BE2C (cell line): ENCODE measurements around the gene COL5A1.
A peak's percentile ranks its signal among the peaks of the same experiment; 100 is the strongest.

Experiments used
- DNase-seq: peaks from one replicate; pipeline ENCODE4 v3.0.0-alpha.2; 2020
- H3K27me3 ChIP-seq: fragments of 250-450 bp; sonication (Bioruptor Pico); 2 replicates; pipeline ENCODE4 v1.5.1; 2020; ENCODE audit warnings: mild to moderate bottlenecking
- H3K36me3 ChIP-seq: fragments of 250-450 bp; sonication (Bioruptor Pico); 2 replicates; pipeline ENCODE4 v1.5.1; 2020; ENCODE audit warnings: mild to moderate bottlenecking
- H3K4me1 ChIP-seq: fragments of 250-450 bp; sonication (Bioruptor Pico); 2 replicates; pipeline ENCODE4 v1.5.1; 2020
- H3K4me3 ChIP-seq: 2 replicates; pipeline ENCODE4 v1.5.1; 2011; ENCODE audit warnings: low read depth, low read length
- H3K9me3 ChIP-seq: fragments of 250-450 bp; sonication (Bioruptor Pico); 2 replicates; pipeline ENCODE4 v1.5.1; 2020
- TF ChIP-seq, protein P1 (sequence below): IDR thresholded peaks from 2 replicates; pipeline ENCODE4 v1.5.1; 2012; ENCODE audit warnings: mild to moderate bottlenecking, low read depth, low read length

Gene COL5A1

DNA sequence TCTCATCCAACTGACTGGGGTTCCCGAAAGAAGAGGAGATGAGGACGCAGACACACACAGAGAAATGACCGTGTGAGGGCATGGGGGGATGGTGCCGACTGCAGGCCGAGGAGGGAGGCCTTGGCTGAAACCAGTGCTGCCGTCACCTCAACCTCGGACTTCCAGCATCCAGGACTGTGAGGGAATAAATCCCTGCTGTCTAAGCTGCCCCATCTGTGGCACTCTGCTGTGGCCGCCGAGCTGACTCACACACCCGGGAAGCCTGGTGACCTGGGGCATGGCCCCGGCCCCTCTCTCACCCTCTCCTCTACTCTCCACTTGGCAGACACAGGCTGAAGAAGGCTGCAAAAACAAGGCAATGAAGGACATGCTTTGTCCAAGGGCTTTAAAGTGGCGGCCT, 4.4 kb upstream of the COL5A1 start:
- Histone ChIP-seq H3K4me3 (no peak overlapping the region), H3K36me3 (no peaks in the 10 kb centered on the region), H3K4me1 (0 out of 2 replicates have a peak, but pooled peaks cover 2% of the 10 kb centered on the region), H3K9me3 (no peaks in the 10 kb centered on the region), H3K27me3 (peaks cover 3% of the 10 kb centered on the region; the same call in 1 of the 2 replicates)
- peak; percentile 6 for DNase-seq
- TF ChIP-seq, protein P1, sequence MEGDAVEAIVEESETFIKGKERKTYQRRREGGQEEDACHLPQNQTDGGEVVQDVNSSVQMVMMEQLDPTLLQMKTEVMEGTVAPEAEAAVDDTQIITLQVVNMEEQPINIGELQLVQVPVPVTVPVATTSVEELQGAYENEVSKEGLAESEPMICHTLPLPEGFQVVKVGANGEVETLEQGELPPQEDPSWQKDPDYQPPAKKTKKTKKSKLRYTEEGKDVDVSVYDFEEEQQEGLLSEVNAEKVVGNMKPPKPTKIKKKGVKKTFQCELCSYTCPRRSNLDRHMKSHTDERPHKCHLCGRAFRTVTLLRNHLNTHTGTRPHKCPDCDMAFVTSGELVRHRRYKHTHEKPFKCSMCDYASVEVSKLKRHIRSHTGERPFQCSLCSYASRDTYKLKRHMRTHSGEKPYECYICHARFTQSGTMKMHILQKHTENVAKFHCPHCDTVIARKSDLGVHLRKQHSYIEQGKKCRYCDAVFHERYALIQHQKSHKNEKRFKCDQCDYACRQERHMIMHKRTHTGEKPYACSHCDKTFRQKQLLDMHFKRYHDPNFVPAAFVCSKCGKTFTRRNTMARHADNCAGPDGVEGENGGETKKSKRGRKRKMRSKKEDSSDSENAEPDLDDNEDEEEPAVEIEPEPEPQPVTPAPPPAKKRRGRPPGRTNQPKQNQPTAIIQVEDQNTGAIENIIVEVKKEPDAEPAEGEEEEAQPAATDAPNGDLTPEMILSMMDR, result no peak

DNA sequence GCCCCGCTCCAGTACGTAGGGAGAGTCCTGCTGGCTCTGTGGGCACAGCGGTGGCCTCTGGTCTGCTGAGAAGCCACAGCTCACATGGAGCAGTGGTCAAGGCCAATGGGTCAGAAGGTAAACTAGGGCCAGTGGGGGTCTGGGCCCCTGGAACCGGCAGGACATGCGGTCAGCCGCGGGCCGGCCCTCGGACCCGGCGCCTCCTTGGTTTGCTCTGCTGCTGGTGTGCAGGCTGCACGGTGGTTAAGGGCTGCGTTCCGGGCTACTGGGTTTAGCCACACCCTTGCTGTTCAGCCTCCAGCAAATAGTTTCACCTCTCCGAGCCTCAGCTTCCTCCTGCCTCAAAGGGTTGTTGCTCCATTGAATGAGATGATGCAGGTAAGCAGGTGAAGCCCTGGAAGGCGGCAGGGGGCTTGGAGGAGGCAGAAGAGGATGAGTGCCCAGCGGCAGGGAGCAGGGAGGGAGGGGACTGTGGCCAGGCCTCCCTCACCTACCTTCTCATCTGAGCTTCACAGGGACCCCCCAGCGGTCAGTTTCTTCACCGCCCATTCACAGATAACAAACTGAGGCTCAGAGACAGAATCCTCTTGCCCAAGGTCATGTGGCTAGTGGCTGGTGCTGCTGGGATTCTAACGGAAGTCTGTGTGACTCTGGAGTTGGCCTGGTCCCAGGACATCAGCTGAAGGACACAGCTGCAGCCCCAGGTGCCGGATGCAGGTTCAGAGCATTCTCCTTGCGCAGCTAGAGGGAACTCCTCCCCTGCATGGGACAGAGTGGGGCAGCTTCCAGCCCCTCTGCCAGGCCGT, 3.7 kb upstream of the COL5A1 start:
- peak; percentile 57 for DNase-seq
- TF ChIP-seq, protein P1, result no peak
- Histone ChIP-seq H3K4me3 (no peak overlapping the region), H3K36me3 (no peaks in the 10 kb centered on the region), H3K4me1 (peaks cover 6% of the 10 kb centered on the region; the same call in 1 of the 2 replicates), H3K27me3 (peaks cover 3% of the 10 kb centered on the region; the same call in 1 of the 2 replicates), H3K9me3 (no peaks in the 10 kb centered on the region)

DNA sequence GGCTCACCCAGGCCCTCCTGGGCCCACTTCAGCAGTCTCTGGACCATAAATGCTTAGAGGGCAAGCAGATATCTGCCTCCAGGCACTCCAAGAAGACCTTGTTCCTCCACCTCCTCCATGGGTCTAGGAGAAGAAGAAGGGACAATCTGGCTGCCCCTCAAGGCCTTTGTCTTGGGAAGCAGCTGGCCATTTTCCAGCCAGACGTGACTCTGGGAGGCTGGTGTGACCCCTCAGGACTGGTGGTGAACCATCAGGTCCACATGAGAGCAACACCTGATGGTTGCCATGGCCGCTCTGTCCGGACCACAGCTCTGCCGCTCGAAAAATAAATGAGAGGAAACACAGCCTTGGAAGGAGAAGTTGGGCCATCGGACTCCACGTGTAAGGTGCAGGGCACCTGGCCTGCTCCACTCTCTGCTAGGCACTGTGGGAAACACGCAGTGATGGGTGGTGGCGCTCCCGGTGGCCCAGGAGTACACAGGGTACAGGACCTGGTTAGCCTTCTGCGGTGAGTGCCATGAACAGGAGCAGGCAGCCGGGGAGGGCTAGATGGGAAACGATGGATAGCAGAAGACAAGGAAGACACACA, 3.0 kb upstream of the COL5A1 start:
- peaks cover 13% of the 10 kb centered on the region for H3K4me1 ChIP-seq
- TF ChIP-seq, protein P1, result no peak
- no peak for DNase-seq
- H3K27me3 ChIP-seq, result peaks cover 3% of the 10 kb centered on the region; the same call in 1 of the 2 replicates
- no peaks in the 10 kb centered on the region for H3K9me3 ChIP-seq
- H3K36me3 ChIP-seq, result no peaks in the 10 kb centered on the region
- no peak overlapping the region for H3K4me3 ChIP-seq

DNA sequence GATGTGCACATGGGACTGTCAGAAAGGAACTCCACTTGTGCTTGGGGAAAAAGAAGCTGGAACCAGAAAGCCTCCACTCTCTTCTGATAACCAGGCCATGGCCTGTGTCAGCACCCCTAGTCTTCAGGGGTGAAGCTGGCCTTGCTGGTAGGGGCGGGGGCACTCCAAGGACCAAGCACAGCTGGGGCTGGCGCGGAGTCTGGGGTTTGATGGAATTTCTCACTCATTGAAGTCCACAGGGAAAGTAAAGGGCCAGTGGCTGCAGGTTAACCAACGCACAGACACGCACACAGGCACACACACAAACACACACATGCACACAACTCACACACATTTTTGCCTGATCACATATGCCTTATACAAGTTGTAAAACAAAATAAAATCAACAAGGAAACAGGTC, 1.6 kb upstream of the COL5A1 start:
- TF ChIP-seq, protein P1, result no peak
- Histone ChIP-seq H3K27me3 (peaks cover 3% of the 10 kb centered on the region; the same call in 1 of the 2 replicates), H3K9me3 (no peaks in the 10 kb centered on the region), H3K36me3 (no peaks in the 10 kb centered on the region), H3K4me3 (no peak overlapping the region), H3K4me1 (peaks cover 18% of the 10 kb centered on the region)
- no peak for DNase-seq

GRCh38 chr9:134640506-134641172, 964 bp upstream of the COL5A1 start:
- H3K36me3 ChIP-seq, result no peaks in the 10 kb centered on the region
- peaks cover 3% of the 10 kb centered on the region; the same call in 1 of the 2 replicates for H3K27me3 ChIP-seq
- H3K4me3 ChIP-seq, result peak overlapping the region; percentile 50
- H3K9me3 ChIP-seq, result no peaks in the 10 kb centered on the region
- DNase-seq, result no peak
- TF ChIP-seq, protein P1, result no peak
- H3K4me1 ChIP-seq, result peaks cover 25% of the 10 kb centered on the region
